MM.1S (cell line): ENCODE measurements around the gene USP9X.

Experiments
- DNase-seq: peaks from one replicate; pipeline ENCODE4 v3.0.0-alpha.2; 2015
- H2AFZ ChIP-seq: fragments of 300-600 bp; sonication (generic); 2 replicates; pipeline ENCODE4 v1.6.0; 2016; ENCODE audit warnings: antibody characterized with exemption, low read length
- H3F3A ChIP-seq: fragments of 300-600 bp; sonication (generic); 2 replicates; pipeline ENCODE4 v1.6.1; 2016; ENCODE audit warnings: mild to moderate bottlenecking, antibody characterized with exemption, low read length, moderate library complexity, mixed read lengths; ENCODE audit not compliant: insufficient read depth
- H3K27ac ChIP-seq: fragments of 300-600 bp; sonication (generic); 2 replicates; pipeline ENCODE4 v1.5.1; 2016; ENCODE audit warnings: mild to moderate bottlenecking, low read length
- H3K27me3 ChIP-seq: fragments of 300-600 bp; sonication (generic); replicated peaks from 2 replicates; pipeline ENCODE4 v1.6.0; 2016; ENCODE audit warnings: low read length; ENCODE audit not compliant: insufficient read depth
- H3K36me3 ChIP-seq: fragments of 300-600 bp; sonication (generic); replicated peaks from 2 replicates; pipeline ENCODE4 v1.6.1; 2016; ENCODE audit warnings: mild to moderate bottlenecking, low read length, mixed read lengths; ENCODE audit not compliant: insufficient read depth
- H3K4me1 ChIP-seq: fragments of 300-600 bp; sonication (generic); 2 replicates; pipeline ENCODE4 v1.6.1; 2016; ENCODE audit warnings: low read length, mixed read lengths
- H3K4me2 ChIP-seq: fragments of 300-600 bp; sonication (generic); 2 replicates; pipeline ENCODE4 v1.6.0; 2016; ENCODE audit warnings: low read depth, low read length
- H3K4me3 ChIP-seq: fragments of 300-600 bp; sonication (generic); 2 replicates; pipeline ENCODE4 v1.5.1; 2016; ENCODE audit warnings: low read length, mixed read lengths
- H3K79me2 ChIP-seq: fragments of 300-600 bp; sonication (generic); 2 replicates; pipeline ENCODE4 v1.6.1; 2016; ENCODE audit warnings: mixed run types, low read length, mixed read lengths
- H3K9ac ChIP-seq: fragments of 300-600 bp; sonication (generic); 2 replicates; pipeline ENCODE4 v1.6.1; 2016; ENCODE audit warnings: low read length, mixed read lengths
- H3K9me2 ChIP-seq: fragments of 300-600 bp; sonication (generic); replicated peaks from 2 replicates; pipeline ENCODE4 v1.6.1; 2016; ENCODE audit warnings: mild to moderate bottlenecking, low read length, mixed read lengths; ENCODE audit not compliant: insufficient read depth
- H3K9me3 ChIP-seq: fragments of 300-600 bp; sonication (generic); replicated peaks from 2 replicates; pipeline ENCODE4 v1.6.1; 2016; ENCODE audit warnings: mild to moderate bottlenecking, low read length, mixed read lengths; ENCODE audit not compliant: insufficient read depth
- H4K20me1 ChIP-seq: fragments of 300-600 bp; sonication (generic); 2 replicates; pipeline ENCODE4 v1.6.1; 2016; ENCODE audit warnings: mild to moderate bottlenecking, low read length, moderate library complexity, mixed read lengths; ENCODE audit not compliant: insufficient read depth
- CTCF ChIP-seq: fragments of 300-600 bp; sonication (generic); IDR thresholded peaks from 2 replicates; pipeline ENCODE4 v1.5.1; 2016; ENCODE audit warnings: antibody characterized with exemption, low read length, mixed read lengths
- EZH2 ChIP-seq: fragments of 300-600 bp; sonication (generic); optimal IDR thresholded peaks from 2 replicates; pipeline ENCODE3; 2017; ENCODE audit warnings: low read depth, mild to moderate bottlenecking, antibody characterized with exemption, low read length, mixed read lengths
- EZH2phosphoT487 ChIP-seq: fragments of 300-600 bp; sonication (generic); IDR thresholded peaks from 2 replicates; pipeline ENCODE4 v1.6.1; 2018; ENCODE audit warnings: antibody characterized with exemption, low read length

Gene USP9X

GRCh38 chrX:41142130-41142910 is 57.1 kb downstream of the USP9X start:
- no peak for TF ChIP-seq CTCF
- no peak for TF ChIP-seq EZH2phosphoT487
- no peak for TF ChIP-seq EZH2
- Histone ChIP-seq H3K9me2 (no peaks in the 10 kb centered on the region), H3K4me3 (no peak overlapping the region), H3K9me3 (no peaks in the 10 kb centered on the region), H3K27ac (no peak overlapping the region), H3K4me2 (no peak overlapping the region), H4K20me1 (no peaks in the 10 kb centered on the region), H3F3A (no peaks in the 10 kb centered on the region), H3K9ac (no peak overlapping the region), H3K79me2 (no peaks in the 10 kb centered on the region), H3K4me1 (no peaks in the 10 kb centered on the region), H3K36me3 (0 out of 2 replicates have a peak, but pooled peaks cover 2% of the 10 kb centered on the region), H2AFZ (no peak overlapping the region), H3K27me3 (no peaks in the 10 kb centered on the region)
- no peak for DNase-seq

DNA sequence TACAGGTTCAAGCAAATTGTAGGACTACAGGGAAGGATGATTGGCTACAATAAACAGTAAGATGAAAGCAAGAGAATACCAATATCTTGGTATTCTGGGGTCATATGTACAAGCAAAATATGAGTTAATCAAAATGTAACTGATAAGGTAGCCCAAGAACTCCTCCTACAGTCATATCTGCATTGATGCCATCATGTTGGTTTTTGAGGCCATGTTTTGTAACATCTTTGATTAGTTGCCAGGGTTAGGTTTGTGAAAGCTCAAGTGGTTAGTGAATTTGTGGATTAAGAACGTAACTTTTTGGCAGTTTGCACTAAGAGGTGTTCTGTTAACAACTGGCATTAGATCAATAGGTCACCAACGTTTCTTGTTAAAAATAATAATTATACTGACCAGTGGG is 59.6 kb downstream of the USP9X start:
- Histone ChIP-seq H3K79me2 (no peaks in the 10 kb centered on the region), H3K36me3 (0 out of 2 replicates have a peak, but pooled peaks cover 5% of the 10 kb centered on the region), H4K20me1 (no peaks in the 10 kb centered on the region)

GRCh38 chrX:41145920-41146608 is 60.8 kb downstream of the USP9X start:
- no peak overlapping the region for H3K9ac ChIP-seq
- H3F3A ChIP-seq: no peaks in the 10 kb centered on the region
- no peaks in the 10 kb centered on the region for H3K9me3 ChIP-seq
- no peak overlapping the region for H2AFZ ChIP-seq
- H4K20me1 ChIP-seq: no peaks in the 10 kb centered on the region
- H3K36me3 ChIP-seq: 0 out of 2 replicates have a peak, but pooled peaks cover 2% of the 10 kb centered on the region
- no peak overlapping the region for H3K4me3 ChIP-seq
- TF ChIP-seq CTCF (no peak), EZH2phosphoT487 (no peak), EZH2 (no peak)
- H3K27ac ChIP-seq: no peak overlapping the region
- H3K9me2 ChIP-seq: no peaks in the 10 kb centered on the region
- H3K27me3 ChIP-seq: no peaks in the 10 kb centered on the region
- H3K4me2 ChIP-seq: no peak overlapping the region
- H3K4me1 ChIP-seq: no peaks in the 10 kb centered on the region
- H3K79me2 ChIP-seq: no peaks in the 10 kb centered on the region
- no peak for DNase-seq

More for the DNA sequence above, 59.6 kb downstream of the USP9X start:
- TF ChIP-seq CTCF: no peak
- TF ChIP-seq EZH2phosphoT487: no peak
- TF ChIP-seq EZH2: no peak
- H3K9me2 ChIP-seq: no peaks in the 10 kb centered on the region
- no peak overlapping the region for H3K27ac ChIP-seq
- H3K4me2 ChIP-seq: no peak overlapping the region
- no peak overlapping the region for H3K4me3 ChIP-seq
- no peak for DNase-seq
- H3F3A ChIP-seq: no peaks in the 10 kb centered on the region
- no peaks in the 10 kb centered on the region for H3K4me1 ChIP-seq
- H3K27me3 ChIP-seq: no peaks in the 10 kb centered on the region
- no peak overlapping the region for H3K9ac ChIP-seq
- no peaks in the 10 kb centered on the region for H3K9me3 ChIP-seq
- H2AFZ ChIP-seq: no peak overlapping the region
